Stimulated activated CD4-positive, alpha-beta T cell treated with anti-CD3 and anti-CD28 coated beads, Interleukin-4, amount 100 ng/mL, for 48 hours (primary cell): ENCODE measurements around the gene FAM89B.
"Not testable (repeated sequence)": the region's sequence is repeated elsewhere in the genome, so short reads cannot be mapped to it uniquely, and the experiment has no call there.

ENCODE experiments used
- DNase-seq, 2 donors: peaks; one replicate each; pipeline ENCODE4 v3.0.0-alpha.2; 2020; ENCODE audit warnings: low read depth in 2 of 2

Gene FAM89B

GRCh38 chr11:65556470-65557279, 15.7 kb upstream of the FAM89B start:
- DNase-seq: no peak

DNA sequence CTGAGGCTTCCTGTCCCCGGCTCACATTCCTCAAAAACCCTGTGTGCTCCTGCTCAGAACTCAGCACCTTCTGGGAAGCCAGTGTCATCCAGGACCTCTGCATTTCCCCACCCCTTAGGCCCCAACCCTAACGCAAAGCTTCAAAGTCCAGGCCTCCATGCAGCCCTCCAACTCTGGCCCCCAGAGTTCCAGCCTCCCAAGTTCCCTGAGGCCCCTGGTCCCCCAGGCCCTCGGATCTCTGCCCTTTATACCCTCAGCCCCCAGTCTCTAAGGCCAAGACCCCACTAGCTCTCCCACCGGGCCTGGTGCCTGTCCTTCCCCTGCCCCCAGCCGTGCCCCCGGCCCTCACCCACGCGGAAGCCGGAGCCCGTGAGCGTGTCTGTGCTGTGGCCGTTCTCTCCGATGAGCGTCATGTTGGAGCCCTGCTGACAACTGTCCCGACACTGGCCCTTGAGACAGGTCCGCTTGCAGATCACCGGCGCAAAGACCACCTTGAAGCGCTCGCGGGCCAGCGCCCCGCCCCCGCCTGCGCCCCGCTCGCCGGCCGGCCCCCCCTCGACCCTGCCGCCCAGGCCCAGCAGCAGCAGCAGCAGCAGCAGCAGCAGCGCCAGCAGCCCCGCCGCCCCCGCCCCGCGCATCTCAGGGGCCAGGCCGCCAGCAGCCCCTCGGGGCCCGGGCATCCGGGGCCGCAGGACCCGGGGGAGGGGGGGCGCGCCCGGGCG, 14.9 kb upstream of the FAM89B start:
- no peak for DNase-seq

DNA sequence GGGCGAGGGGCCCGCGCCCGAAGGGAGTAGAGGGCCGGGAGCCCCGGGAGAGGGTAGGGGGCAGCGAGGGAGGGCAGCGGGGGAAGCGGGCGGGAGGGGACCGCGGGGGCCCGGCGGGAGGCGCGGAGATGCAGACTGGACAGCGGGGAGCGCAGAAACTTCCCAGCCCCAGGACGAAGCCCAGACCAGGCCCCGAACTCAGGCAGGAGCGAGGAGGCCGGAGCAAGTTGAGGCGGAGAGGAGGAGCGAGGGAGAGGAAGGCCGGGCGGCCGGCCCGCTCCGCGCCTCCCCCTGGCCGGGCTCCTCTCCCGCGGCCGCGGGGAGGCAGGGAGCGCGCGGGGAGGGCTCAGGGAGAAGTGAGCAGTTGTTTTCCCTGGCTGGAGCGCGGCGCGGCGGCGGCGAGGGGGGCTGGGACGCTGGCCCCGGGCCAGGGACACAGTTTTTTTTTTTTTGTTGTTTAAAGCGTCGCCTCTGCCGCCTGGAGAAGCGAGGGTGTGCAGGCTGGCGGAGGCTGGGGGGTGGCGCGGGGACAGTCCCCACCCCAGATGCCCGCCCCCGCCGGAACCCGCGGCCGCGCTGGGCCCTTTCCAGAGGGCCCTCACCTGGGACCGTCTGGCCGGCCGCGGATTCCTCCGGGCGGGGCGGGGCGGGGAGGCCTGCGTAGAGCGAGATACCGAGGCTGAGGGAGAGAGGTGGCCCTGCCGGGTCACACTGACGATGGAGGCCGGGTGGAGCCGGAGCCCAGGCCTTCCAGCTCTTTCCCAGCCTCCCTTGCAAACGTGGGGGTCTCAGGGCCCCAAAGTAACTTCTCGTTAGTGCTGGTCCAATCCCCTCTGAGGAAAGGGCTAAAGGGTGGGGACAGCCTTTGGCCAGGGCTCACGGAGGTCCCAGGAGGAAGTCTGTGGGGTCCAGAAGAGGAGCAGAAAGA, 14.1 kb upstream of the FAM89B start, which contains the start of gene LTBP3:
LTBP3 (minus strand) TSS at position 358 of the 928 bp plus-strand sequence. CDS start 400 bp downstream, outside the sequence.
- DNase-seq: no peak

GRCh38 chr11:65558930-65559509, 13.3 kb upstream of the FAM89B start:
- no peak for DNase-seq

GRCh38 chr11:65559535-65559934, 12.8 kb upstream of the FAM89B start:
- DNase-seq: no peak

DNA sequence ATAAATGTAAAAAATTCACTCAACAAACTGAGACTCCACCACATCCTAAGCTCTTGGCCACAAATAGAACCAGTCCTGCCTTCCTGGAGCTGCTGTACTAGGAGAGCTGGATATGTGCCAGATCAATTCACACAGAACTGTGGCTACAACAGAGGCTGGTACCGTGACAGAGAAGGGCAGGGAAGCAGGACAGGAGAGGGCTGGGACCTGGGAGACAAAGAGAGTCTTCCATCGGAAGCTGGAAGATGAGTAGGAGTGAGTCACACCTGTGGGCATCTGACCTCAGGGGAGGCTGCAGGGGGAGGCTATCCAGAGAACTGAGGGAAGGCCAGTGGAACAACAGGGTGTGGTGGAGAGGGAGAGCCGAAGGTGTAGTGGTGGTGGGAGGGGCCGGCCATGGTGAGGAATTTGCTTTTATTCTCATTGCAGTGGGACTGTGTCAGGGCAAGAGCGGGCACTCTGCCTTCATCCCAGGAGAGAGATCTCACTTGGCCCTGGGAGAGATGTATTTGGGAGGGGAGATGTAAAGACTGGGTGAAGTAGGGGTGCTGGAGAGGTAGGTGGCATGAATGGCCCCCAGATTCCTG, 12.3 kb upstream of the FAM89B start:
- no peak for DNase-seq

- DNase-seq: no peak
Observed at GRCh38 chr11:65560555-65561418, 11.6 kb upstream of the FAM89B start.

- no peak for DNase-seq
Observed at GRCh38 chr11:65562020-65562419, 10.3 kb upstream of the FAM89B start.

DNA sequence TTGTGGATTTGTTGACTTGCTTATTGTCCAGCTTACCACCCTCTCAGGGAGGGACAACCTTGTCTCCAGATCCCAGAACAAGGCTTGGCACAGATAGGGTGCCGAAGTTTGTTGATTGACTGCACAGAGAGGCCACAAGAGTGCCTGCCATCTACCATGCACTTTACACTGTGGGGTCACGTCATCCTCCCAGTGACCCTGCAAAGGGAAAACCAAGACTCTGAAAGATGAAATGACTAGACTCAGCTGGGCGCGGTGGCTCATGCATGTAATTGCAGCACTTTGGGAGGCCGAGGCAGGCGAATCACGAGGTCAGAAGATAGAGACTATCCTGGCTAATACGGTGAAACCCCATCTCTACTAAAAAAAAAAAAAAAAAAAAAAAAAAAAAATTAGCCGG, 9.6 kb upstream of the FAM89B start:
- DNase-seq: no peak

DNA sequence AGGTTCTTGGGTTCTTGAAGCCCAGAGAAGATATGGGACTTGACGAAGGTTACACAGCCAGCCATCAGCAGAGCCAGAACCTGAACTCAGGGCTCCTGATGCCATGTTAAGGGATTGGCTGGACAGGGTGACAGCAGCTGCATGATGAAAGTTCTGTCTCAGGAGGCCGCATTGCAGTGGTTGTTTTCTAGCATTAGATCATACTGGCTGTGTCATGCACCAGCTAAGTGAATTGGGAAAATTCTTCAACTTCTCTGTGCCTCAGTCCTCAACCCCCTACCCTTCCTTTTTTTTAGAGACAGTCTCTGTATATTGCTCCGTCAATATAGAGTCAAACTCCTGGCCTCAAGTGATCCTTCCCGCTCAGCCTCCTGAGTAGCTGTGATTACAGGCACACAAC, 8.7 kb upstream of the FAM89B start:
- DNase-seq: no peak

DNA sequence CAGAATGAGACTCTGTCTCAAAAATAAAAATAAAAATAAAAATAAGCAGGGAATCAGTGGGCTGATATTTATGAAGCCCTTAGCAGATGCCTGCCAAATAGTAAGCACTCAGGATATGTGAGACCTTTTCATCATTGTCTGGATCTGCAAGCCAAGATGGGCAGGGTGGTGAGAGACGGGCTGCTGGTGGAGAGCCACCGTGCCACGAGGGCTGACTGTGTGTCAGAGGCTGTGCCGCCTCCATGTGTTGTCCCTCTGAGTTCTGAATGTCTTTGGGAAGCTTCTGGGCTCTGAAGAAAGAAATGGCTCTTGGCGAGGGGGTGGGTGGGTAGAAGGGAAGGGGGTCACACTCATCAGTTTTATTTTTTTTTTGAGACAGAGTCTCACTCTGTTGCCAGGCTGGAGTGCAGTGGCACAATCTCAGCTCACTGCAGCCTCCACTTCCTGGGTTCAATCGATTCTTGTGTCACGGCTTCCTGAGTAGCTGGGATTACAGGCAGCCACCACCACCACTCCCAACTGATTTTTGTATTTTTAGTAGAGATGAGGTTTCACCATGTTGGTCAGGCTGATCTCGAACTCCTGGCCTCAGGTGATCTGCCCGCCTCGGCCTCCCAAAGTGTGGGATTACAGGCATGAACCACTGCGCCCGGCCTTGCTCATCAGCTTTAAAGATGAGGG, 7.3 kb upstream of the FAM89B start:
- DNase-seq: not testable (repeated sequence)

- DNase-seq: no peak
Observed at GRCh38 chr11:65565624-65566453, 6.5 kb upstream of the FAM89B start.

DNA sequence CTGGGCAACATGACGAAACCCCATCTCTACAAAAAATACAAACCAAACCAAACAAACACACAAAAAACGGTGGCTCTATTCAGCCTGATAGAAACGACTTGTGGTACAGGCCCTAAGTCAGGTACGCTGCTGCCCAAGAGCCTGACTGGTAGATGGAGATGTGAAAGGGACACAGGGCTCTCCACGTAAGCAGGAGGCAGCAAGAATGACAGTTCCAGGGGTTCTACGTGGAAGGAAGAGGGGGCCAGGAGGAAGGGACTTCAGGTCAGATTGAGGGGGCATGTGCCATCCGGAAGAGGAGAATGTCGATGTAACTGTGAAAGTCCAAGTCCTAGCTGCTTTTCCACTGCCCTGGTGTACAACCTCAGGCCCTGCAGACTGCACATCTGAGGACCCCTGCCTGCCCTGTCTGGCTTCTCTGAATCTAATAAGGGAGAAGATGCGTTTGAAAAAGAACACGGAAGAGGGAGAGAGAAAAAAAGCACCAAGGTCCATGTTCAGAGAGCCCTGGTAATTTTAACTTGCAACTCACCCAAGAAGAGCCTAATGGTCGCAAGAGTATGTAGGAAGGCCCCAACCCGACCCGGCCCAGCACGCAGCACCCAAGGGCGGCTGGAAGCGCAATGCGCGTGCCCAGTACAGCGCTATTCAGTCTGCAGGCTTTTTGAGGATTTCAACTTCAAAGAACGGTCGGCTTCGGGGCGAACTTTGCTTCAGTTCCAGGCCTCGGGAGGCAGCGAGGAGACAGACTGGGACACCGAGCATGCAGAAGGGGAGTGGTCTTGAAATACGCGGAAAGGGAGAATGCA, 3.0 kb upstream of the FAM89B start:
- peak in 1 of 2 donors; percentile 54 for DNase-seq

DNA sequence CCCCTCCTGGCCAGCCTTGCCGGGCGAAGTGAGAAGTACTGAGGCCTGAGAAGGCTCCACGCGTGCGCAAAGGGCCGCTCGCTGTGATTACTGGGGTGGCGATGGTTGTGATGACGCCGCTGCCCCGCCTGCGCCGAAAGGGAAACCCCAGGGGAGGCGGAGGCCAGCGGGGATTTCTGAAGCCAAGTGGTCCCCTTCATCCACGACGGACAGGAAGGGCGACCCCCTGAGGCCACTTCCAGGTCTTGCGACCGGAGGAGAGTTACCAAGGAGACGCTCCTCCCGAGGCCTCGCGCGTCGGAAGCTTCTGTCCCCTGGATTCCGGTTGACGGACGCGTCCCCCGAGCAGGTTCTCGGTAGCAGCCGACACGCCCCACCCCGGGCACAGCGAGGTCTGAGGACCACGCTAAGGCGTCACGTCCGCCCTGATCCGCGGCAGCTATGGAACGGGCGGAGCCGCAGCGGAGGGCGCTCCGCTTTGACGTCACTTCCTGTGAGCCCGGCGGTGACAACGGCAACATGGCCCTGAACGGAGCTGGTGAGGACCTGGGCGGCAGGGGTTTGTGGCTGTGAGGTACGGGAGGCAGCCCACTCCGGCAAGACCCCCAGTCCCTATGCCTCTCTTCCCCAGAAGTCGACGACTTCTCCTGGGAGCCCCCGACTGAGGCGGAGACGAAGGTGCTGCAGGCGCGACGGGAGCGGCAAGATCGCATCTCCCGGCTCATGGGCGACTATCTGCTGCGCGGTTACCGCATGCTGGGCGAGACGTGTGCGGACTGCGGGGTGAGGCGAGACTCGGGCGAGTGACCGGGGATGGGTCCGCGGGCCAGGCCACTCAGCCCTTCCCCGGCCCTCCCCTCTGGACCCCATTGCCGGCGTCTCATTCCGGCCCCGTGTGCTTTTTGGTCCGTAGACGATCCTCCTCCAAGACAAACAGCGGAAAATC, 2.1 kb upstream of the FAM89B start, which contains the start of gene ZNRD2:
ZNRD2 (plus strand) TSS at position 505 of the 946 bp plus-strand sequence; CDS start at position 520, 15 bp downstream.
- peak; percentile 96 to 99 for DNase-seq

DNA sequence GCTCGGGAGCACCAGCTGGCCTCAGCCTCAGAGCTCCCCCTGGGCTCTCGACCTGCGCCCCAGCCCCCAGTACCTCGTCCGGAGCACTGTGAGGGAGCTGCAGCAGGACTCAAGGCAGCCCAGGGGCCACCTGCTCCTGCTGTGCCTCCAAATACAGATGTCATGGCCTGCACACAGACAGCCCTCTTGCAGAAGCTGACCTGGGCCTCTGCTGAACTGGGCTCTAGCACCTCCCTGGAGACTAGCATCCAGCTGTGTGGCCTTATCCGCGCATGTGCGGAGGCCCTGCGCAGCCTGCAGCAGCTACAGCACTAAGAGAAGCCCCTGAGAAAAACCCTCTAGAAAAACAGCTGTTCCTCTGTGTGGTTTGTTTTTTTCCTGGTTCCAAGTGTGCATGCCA, 918 bp upstream of the FAM89B start:
- DNase-seq: no peak

GRCh38 chr11:65571940-65572339, 398 bp upstream of the FAM89B start:
- no peak for DNase-seq
